ENCODE measurements around the gene TEKT4.

TEKT4 gene

GRCh38 chr2:94869552-94870439 is 1.4 kb upstream of the TEKT4 start:
- DNase-seq (ENCODE audit: low read depth in 2 of 2), result no peak
- TF ChIP-seq CTCF (IDR thresholded peaks at IDR 0.05; ENCODE audit: low read depth, low read length), result no peak
- H3K4me3 ChIP-seq (replicated peaks in 1 of 2; ENCODE audit: low read depth in 2 of 2, low read length in 2 of 2), result no peak overlapping the region

GRCh38 chr2:94870440-94871225 is 597 bp upstream of the TEKT4 start:
- peak; percentile 5 for TF ChIP-seq CTCF (IDR thresholded peaks at IDR 0.05; ENCODE audit: low read depth, low read length)
- no peak overlapping the region for H3K4me3 ChIP-seq (replicated peaks in 1 of 2; ENCODE audit: low read depth in 2 of 2, low read length in 2 of 2)
- no peak for DNase-seq (ENCODE audit: low read depth in 2 of 2)

- no peak for DNase-seq (ENCODE audit: low read depth in 2 of 2)
- no peak for TF ChIP-seq CTCF (IDR thresholded peaks at IDR 0.05; ENCODE audit: low read depth, low read length)
- no peak overlapping the region for H3K4me3 ChIP-seq (replicated peaks in 1 of 2; ENCODE audit: low read depth in 2 of 2, low read length in 2 of 2)
Observed at GRCh38 chr2:94872088-94872618, 923 bp downstream of the TEKT4 start.

- no peak for TF ChIP-seq CTCF (IDR thresholded peaks at IDR 0.05; ENCODE audit: low read depth, low read length)
- H3K4me3 ChIP-seq (replicated peaks in 1 of 2; ENCODE audit: low read depth in 2 of 2, low read length in 2 of 2), result no peak overlapping the region
- DNase-seq (ENCODE audit: low read depth in 2 of 2), result no peak
Observed at GRCh38 chr2:94872676-94873361, 1.6 kb downstream of the TEKT4 start.

- no peak for TF ChIP-seq CTCF (IDR thresholded peaks at IDR 0.05; ENCODE audit: low read depth, low read length)
- no peak overlapping the region for H3K4me3 ChIP-seq (replicated peaks in 1 of 2; ENCODE audit: low read depth in 2 of 2, low read length in 2 of 2)
- DNase-seq (ENCODE audit: low read depth in 2 of 2), result no peak
Observed at GRCh38 chr2:94873362-94874276, 2.4 kb downstream of the TEKT4 start.

Measured in cardiac fibroblast (primary cell).